ENCODE measurements around the gene B4GALT6. TPM values are rescaled to one million over a fixed set of nuclear protein-coding genes. Genes with fewer than 3 reads are reported as not detected.

Gene B4GALT6
- 6.6 to 10.7 TPM (median 7.9 TPM) in 5 replicates for total RNA-seq (2022; extraction: Qiagen RNA extraction; ENCODE audit: low read depth)

GRCh38 chr18:31684279-31685096 is at the start of gene B4GALT6:
TSS of gene B4GALT6 (minus strand) at chr18:31684581. CDS start at chr18:31684426, 155 bp downstream.

GRCh38 chr18:31591628-31592027 is 92.8 kb downstream of the B4GALT6 start, which contains the start of gene TTR:
TSS of gene TTR (plus strand) at chr18:31591877. CDS start at chr18:31591903, 26 bp downstream.

Other genes with a start within 250 kb of the B4GALT6 start
- gene DSG3, start 236.8 kb downstream of the B4GALT6 start, total RNA-seq (2022; extraction: Qiagen RNA extraction; ENCODE audit: low read depth), result 0.01 to 0.02 TPM in 2 of 5 replicates, not detected in the others
- gene DSG2, start 186.4 kb downstream of the B4GALT6 start, total RNA-seq (2022; extraction: Qiagen RNA extraction; ENCODE audit: low read depth), result 44.3 to 72.4 TPM (median 63.4 TPM) in 5 replicates
- gene TTR, start 92.7 kb downstream of the B4GALT6 start, total RNA-seq (2022; extraction: Qiagen RNA extraction; ENCODE audit: low read depth), result 0.07 to 0.69 TPM (median 0.22 TPM) in 3 of 5 replicates, not detected in the others
- gene SLC25A52, start 76.3 kb upstream of the B4GALT6 start, total RNA-seq (2022; extraction: Qiagen RNA extraction; ENCODE audit: low read depth), result 0.06 TPM in 1 of 5 replicates, not detected in the others

All from A549 treated with CpdA at 1 μM for 4 hours (cell line).